Peyer's patch (tissue), 4 donors: ENCODE results near the gene IQCM.

Source experiments
- CTCF ChIP-seq, 6 experiments: fragments of 450-650 bp in 4 of 6; fragments of 200-600 bp in 2 of 6; sonication (generic) in 1 of 6; IDR thresholded peaks; one replicate each; pipeline ENCODE4 v1.5.1; 2017 to 2019; ENCODE audit warnings: antibody characterized with exemption in 6 of 6, mild to moderate bottlenecking in 3 of 6, moderate library complexity in 1 of 6
- POLR2A ChIP-seq, 2 donors: fragments of 450-650 bp; IDR thresholded peaks; one replicate each; pipeline ENCODE4 v1.5.1; 2017; ENCODE audit warnings: antibody characterized with exemption in 2 of 2, mild to moderate bottlenecking in 2 of 2, moderate library complexity in 2 of 2

- no peak for TF ChIP-seq CTCF (IDR thresholded peaks at IDR 0.05)
- TF ChIP-seq POLR2A (IDR thresholded peaks at IDR 0.05): no peak
Observed at GRCh38 chr4:149584722-149585121, 230.9 kb downstream of the IQCM start.
